GM23248 (cell line): Measurements from ENCODE around the gene WDR59.

ENCODE experiments used
- EZH2 ChIP-seq: fragments of 200-600 bp; sonication (generic); IDR thresholded peaks from 2 replicates; pipeline ENCODE4 v1.6.1; 2018; ENCODE audit warnings: antibody characterized with exemption, mild to moderate bottlenecking; ENCODE audit not compliant: insufficient read depth, poor library complexity, severe bottlenecking
- EZH2phosphoT487 ChIP-seq: fragments of 200-600 bp; sonication (generic); IDR thresholded peaks from 2 replicates; pipeline ENCODE4 v1.6.1; 2018; ENCODE audit warnings: antibody characterized with exemption, moderate library complexity, mild to moderate bottlenecking, low read depth; ENCODE audit not compliant: insufficient read depth

DNA sequence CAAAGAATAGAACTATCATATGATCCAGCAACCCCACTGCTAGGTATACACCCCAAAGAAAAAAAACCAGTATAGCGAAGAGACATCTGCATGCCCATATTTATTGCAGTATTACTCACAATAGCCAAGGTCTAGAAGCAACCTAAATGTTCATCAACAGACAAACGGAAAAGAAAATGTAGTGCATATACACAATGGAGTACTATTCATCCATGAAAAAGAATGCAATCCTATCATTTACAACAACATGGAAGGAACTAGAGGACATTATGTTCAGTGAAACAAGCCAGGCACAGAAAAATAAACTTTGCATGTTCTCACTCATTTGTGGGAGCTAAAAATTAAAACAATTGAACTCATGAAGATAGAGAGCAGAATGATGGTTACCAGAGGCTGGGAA, 55.3 kb downstream of the WDR59 start:
- no peak for TF ChIP-seq EZH2
- TF ChIP-seq EZH2phosphoT487 = no peak
